Activated CD8-positive, alpha-beta memory T cell treated with anti-CD3 and anti-CD28 coated beads for 4 hours (primary cell): Measurements from ENCODE around the gene DEAF1.

Experiments
- DNase-seq, 2 donors: peaks; one replicate each; pipeline ENCODE4 v3.0.0-alpha.2; 2020; ENCODE audit warnings: low read depth in 2 of 2

DEAF1 gene

DNA sequence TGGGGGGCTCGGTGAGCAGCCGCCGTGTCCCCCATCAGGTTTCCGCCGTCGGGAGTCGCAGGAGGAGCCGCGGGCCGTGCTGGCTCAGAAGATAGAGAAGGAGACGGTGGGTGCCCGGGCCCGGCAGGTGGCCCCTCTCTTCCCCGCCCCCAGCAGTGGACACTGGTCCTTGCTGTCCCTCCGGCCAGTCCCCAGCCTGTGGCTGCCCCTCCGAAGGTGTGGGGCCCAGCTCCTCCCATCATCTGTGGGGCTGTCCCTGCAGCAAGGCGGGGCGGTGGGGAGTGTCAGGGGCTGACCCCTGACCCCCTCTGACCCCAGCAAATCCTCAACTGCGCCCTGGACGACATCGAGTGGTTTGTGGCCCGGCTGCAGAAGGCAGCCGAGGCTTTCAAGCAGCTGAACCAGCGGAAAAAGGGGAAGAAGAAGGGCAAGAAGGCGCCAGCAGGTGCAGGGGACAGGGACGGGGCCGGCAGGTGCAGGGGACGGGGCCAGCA, 26.3 kb upstream of the DEAF1 start:
- no peak for DNase-seq

- DNase-seq = no peak
Observed at GRCh38 chr11:720642-721246, 25.7 kb upstream of the DEAF1 start.

- no peak for DNase-seq
Observed at GRCh38 chr11:720017-720641, 25.1 kb upstream of the DEAF1 start.

DNA sequence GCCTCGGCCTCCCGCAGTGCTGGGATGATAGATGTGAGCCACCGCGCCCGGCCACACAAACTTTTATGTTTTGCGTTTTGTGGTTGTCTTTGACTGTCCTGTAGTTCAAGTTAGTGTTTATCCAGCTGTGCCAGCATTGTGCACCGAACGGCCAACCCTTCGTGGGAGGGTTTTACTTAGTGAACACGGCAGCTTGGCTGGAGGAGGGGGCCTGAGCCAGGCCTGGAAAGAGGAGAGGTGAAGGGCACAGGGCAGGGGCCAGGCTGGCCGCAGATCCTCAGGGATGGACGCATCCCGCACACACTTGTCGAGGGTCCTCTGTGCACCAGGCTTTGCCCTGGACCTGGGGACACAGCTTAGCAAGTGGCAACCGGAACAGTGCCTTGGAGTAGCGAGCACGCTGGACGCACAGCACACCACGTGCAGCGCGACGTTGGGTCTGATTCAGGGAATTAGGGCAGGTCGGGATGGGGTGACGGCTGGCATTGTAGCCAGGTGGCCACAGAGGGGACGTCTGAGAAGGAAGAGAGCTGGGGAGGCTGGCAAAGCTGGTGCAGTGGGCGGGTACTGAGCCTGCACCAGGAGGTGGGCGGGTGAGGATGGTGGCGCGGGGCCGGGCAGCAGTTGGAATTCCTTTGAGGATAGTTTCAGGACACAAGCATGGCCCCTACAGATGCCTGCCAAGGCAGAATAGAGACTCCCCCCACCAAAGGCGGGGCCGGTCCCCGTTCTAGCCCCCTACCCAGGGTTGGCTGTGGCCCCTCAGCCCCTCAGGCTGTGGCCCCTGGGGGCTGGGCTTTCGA, 24.4 kb upstream of the DEAF1 start:
- no peak for DNase-seq

GRCh38 chr11:714436-714835, 19.4 kb upstream of the DEAF1 start:
- no peak for DNase-seq

DNA sequence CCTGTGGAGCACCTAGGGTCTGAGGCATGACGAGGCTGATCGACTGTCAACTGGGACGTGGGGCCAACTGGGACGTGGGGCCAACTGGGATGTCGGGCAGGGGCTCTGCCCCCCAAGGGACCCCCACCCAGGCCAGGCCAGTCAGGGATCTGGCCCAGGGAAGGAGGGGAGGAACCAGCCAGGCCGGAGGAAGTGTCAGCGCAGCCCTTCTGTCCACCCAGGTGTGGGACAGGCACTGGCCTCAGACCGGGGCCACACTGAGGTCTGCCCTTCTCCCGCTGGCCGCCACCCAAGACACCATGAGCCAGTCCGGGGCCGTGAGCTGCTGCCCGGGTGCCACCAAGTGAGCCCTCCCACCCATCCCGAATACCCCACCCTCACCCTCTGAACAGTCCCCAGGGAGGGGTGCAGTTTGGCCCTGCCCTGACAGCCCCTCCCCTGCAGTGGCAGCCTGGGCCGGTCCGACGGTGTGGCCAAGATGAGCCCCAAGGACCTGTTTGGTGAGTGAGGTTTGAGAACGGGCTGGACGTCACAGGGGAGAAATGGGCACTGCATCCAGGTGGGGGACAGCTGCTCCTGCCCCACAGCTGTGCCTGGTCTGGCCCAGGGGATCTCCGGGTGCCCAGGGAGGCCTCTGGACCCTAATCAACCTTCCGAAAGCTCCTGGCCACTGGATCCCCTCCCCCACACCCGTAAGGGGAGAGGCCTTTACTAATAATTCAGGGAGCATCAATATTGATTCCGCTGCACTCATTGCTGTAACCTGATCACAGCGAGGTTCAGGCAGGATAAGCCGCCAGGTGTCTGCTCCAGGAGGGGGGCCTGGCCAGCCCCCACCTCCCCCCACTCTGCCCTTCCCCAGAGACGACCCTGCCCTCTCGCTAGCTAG, 14.3 kb upstream of the DEAF1 start:
- no peak for DNase-seq

- no peak for DNase-seq
Observed at GRCh38 chr11:708511-708910, 13.5 kb upstream of the DEAF1 start.

- no peak for DNase-seq
Observed at GRCh38 chr11:707817-708420, 12.9 kb upstream of the DEAF1 start.

GRCh38 chr11:706957-707816, 12.2 kb upstream of the DEAF1 start:
- DNase-seq = no peak

GRCh38 chr11:706439-706956, 11.5 kb upstream of the DEAF1 start:
- no peak for DNase-seq

DNA sequence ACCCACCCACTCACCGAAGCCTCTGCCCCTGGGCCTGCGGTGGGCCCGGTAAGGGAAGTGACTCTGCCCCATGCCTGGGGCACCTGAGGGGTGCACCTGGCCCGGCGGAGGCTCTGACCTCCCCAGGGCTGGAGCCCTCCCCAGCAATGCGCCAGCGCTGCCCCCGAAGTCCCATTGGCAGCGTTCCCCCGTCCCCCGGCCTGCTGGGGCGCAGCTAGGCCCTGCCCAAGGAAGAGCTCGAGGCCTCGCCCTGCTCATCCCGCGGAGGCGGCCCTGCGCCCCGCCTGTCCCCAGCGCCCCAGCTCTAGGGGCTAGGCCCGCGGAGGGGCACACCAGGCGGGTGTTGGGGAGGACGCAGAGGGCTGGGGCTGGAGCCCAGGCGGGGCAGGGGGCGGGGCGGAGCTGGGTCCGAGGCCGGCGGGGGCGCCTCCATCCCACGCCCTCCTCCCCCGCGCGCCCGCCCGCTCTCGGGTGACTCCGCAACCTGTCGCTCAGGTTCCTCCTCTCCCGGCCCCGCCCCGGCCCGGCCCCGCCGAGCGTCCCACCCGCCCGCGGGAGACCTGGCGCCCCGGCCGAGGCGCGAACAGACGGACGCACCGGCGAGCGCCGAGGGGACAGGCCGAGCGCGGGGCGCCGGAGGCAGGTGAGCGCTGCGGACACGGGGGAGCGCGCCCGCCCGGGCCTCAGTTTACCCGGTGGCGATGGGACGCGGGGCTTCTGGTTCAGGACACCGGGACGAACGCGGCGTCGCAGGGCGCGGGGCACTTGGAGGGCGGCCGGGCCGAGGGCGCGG, 10.8 kb upstream of the DEAF1 start, which contains the start of gene EPS8L2:
Gene EPS8L2, plus strand, starts transcription at position 586 of the 793 bp plus-strand sequence. CDS start 3,177 bp downstream, outside the sequence.
- DNase-seq = no peak

GRCh38 chr11:704781-705645, 10.0 kb upstream of the DEAF1 start:
- DNase-seq = no peak

GRCh38 chr11:704228-704674, 9.2 kb upstream of the DEAF1 start:
- no peak for DNase-seq

DNA sequence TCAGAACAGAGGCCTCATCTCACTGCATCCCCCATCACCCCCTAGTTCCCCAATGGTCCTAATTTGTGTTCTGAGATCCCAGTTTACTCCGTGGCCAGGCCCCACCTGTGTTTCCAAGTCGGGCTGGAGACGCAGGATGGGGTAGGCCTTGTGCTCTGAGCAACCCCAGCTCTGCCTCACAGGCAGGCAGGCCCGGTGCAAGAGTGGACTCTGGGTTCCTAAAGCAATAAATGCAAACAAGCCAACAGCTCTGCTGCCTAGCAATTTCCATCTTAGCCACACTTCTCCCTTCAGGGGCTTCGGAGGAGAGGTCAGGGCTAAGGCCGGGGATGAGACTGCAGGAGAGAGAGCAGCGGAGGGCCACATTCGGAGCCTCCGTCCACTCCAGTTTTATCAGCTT, 8.5 kb upstream of the DEAF1 start:
- DNase-seq = no peak

- no peak for DNase-seq
Observed at GRCh38 chr11:702462-703461, 7.7 kb upstream of the DEAF1 start.

GRCh38 chr11:701741-702461, 6.9 kb upstream of the DEAF1 start:
- no peak for DNase-seq
